Glutamatergic neuron (in vitro differentiated cells): ENCODE measurements around the gene ATXN7L2. TPM values are rescaled to one million over a fixed set of nuclear protein-coding genes. Genes with fewer than 3 reads are reported as not detected.

Experiments
- DNase-seq: peaks from one replicate; pipeline ENCODE4 v3.0.0; 2022
- H3K27ac Mint-ChIP-seq: one replicate; pipeline ENCODE4 v1.8.0; 2020; ENCODE audit warnings: mild to moderate bottlenecking, mixed read lengths, inconsistent platforms; ENCODE audit not compliant: unreplicated experiment
- H3K27me3 Mint-ChIP-seq: one replicate; pipeline ENCODE4 v1.8.0; 2020; ENCODE audit warnings: mild to moderate bottlenecking, moderate library complexity, mixed read lengths, inconsistent platforms; ENCODE audit not compliant: unreplicated experiment
- H3K36me3 Mint-ChIP-seq: one replicate; pipeline ENCODE4 v1.8.0; 2020; ENCODE audit warnings: mild to moderate bottlenecking, mixed read lengths, inconsistent platforms; ENCODE audit not compliant: unreplicated experiment
- H3K4me1 Mint-ChIP-seq: one replicate; pipeline ENCODE4 v1.8.0; 2020; ENCODE audit warnings: mild to moderate bottlenecking, low read depth, mixed read lengths, inconsistent platforms; ENCODE audit not compliant: unreplicated experiment
- H3K4me3 Mint-ChIP-seq: one replicate; pipeline ENCODE4 v1.8.0; 2020; ENCODE audit warnings: mild to moderate bottlenecking, mixed read lengths, inconsistent platforms; ENCODE audit not compliant: unreplicated experiment
- H3K9me3 Mint-ChIP-seq: one replicate; pipeline ENCODE4 v1.8.0; 2020; ENCODE audit warnings: mild to moderate bottlenecking, moderate library complexity, mixed read lengths, inconsistent platforms; ENCODE audit not compliant: unreplicated experiment
- total RNA-seq: library from RNA; stranded (reverse); fragmentation: NEBNext Ultra II Directional; extraction: Animal tissue kit (Norgen Biotek cat#: 25700); gene quantifications from one replicate; pipeline ENCODE4 v1.2.1, GENCODE V29; 2021; ENCODE audit not compliant: unreplicated experiment
- TF ChIP-seq, protein P1 (sequence below): fragments of 200-600 bp; sonication (generic); IDR thresholded peaks from one replicate; pipeline ENCODE4 v1.5.0; 2021; ENCODE audit not compliant: partially characterized antibody, unreplicated experiment

ATXN7L2 gene
- total RNA-seq, 1 donor from 2014 or later: 54.9 TPM

DNA sequence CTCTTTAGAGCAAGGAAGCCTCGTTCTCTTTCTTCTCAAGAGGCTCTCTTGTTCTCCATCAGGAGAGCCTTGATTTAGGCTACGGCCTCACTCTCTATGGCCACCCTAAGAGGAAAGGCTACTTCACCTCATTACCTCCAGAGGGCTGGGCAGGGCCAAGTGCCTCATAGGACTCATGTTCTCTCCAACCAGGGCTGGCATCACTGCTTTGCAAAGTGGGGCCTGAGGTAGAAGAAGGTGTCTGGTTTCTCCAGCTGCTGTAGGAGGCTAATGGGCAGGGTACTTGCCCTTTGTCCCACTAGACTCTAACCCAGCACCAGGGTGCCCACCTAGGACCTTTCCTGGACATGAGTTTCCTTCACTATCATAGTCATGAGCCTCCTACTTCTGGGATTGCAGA, 2.1 kb upstream of the ATXN7L2 start:
- Mint-ChIP-seq H3K27ac (peak overlapping the region; percentile 98), H3K9me3 (peaks cover 31% of the 10 kb centered on the region), H3K27me3 (peaks cover 34% of the 10 kb centered on the region), H3K36me3 (no peaks in the 10 kb centered on the region), H3K4me3 (no peak overlapping the region), H3K4me1 (peaks cover 24% of the 10 kb centered on the region)
- TF ChIP-seq, protein P1, sequence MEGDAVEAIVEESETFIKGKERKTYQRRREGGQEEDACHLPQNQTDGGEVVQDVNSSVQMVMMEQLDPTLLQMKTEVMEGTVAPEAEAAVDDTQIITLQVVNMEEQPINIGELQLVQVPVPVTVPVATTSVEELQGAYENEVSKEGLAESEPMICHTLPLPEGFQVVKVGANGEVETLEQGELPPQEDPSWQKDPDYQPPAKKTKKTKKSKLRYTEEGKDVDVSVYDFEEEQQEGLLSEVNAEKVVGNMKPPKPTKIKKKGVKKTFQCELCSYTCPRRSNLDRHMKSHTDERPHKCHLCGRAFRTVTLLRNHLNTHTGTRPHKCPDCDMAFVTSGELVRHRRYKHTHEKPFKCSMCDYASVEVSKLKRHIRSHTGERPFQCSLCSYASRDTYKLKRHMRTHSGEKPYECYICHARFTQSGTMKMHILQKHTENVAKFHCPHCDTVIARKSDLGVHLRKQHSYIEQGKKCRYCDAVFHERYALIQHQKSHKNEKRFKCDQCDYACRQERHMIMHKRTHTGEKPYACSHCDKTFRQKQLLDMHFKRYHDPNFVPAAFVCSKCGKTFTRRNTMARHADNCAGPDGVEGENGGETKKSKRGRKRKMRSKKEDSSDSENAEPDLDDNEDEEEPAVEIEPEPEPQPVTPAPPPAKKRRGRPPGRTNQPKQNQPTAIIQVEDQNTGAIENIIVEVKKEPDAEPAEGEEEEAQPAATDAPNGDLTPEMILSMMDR: no peak
- DNase-seq: no peak

DNA sequence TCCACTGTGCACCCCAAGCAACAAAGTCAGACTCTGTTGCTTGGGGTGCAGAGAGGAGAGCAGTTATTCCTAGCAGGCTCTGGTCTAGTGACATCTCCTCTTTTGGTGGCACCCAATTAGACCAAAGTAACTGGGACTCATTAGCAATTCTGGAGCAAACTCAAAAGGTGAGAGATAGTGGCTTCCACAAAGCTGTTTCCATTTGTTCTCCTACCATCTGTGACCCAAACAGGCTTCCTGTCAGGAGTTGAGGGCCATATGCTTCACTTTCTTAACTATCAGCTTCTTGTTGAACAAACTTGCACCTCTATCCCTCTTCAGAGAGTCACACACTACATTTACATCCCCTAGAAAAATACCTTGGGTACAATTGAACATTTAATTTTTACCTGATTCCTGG, 1.5 kb upstream of the ATXN7L2 start:
- peaks cover 33% of the 10 kb centered on the region for H3K27me3 Mint-ChIP-seq
- TF ChIP-seq, protein P1: no peak
- H3K4me3 Mint-ChIP-seq: peak overlapping the region; percentile 87
- H3K27ac Mint-ChIP-seq: peak overlapping the region; percentile 98
- H3K36me3 Mint-ChIP-seq: no peaks in the 10 kb centered on the region
- no peak for DNase-seq
- H3K9me3 Mint-ChIP-seq: peaks cover 31% of the 10 kb centered on the region
- H3K4me1 Mint-ChIP-seq: peaks cover 24% of the 10 kb centered on the region

DNA sequence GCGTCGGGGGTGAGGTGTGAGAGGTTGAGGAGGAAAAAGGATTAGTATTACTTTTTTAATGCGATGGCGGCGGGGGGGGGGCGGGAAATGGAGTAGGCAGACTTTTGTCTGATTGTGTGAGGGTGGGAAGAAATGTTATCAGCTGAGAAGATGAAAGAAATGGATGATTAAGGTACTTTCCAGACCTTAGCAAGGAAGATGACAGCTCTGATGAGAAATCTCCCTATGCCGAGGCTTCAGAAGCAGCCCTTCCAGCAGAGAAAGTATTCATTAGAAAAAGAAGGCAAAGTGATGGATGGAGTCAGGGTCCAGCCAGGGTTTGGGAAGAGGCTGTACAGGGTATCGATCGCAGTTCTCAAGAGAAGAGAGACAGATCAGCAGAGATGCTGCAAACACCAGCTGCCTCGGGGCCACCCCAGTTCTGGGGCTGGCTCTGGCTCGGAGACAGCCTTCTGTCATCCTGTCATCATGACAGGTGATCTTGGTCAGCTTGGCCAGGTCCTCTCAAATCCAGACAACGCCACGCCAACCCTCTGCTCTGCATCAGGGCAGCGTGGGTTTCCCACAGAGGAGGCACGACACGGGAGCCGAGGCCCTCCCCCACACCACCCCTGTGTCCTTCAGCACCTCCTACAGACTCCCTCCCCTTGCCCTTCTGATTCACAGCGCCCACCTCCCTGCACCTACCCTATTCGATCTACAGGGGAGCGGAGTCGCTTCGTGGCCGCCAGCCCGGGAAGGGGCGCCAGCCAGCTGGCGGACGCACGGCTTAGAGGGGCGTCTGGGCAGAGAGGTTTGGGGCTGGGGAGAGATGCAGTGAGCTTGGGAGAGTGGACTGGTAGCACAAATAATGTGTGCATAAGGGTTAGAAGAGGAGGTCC, 674 bp upstream of the ATXN7L2 start:
- peak overlapping the region; percentile 98 for H3K27ac Mint-ChIP-seq
- DNase-seq: peak; percentile 74
- H3K36me3 Mint-ChIP-seq: no peaks in the 10 kb centered on the region
- H3K9me3 Mint-ChIP-seq: peaks cover 31% of the 10 kb centered on the region
- H3K4me1 Mint-ChIP-seq: peaks cover 24% of the 10 kb centered on the region
- H3K27me3 Mint-ChIP-seq: peaks cover 33% of the 10 kb centered on the region
- peak overlapping the region; percentile 87 for H3K4me3 Mint-ChIP-seq
- TF ChIP-seq, protein P1: peak; percentile 46

DNA sequence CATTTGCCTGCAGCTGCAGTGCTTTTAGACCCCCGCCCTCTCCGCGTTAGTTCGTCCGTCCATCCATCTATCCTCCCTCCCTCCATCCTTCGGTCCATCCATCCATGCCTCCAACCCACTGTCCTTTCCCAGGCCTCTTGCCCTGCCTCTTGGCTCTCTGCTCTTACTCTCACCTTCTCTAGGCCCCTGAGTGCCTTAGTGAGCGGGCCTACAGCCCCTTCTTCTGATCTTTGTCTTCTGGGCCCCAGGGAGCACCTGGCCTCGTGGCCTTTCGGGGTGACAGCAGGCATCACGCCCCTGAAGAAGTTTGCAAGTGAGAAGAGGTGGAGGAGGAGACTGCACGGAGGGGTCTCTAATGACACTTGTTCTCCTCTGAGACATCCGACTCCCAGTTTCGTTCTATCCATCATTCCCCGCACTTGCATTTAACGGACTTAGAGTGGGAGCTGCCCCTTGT, 842 bp downstream of the ATXN7L2 start:
- Mint-ChIP-seq H3K4me3 (peak overlapping the region; percentile 94), H3K36me3 (no peaks in the 10 kb centered on the region), H3K27me3 (peaks cover 32% of the 10 kb centered on the region), H3K9me3 (peaks cover 30% of the 10 kb centered on the region), H3K27ac (peak overlapping the region; percentile 98), H3K4me1 (peaks cover 20% of the 10 kb centered on the region)
- TF ChIP-seq, protein P1: no peak
- no peak for DNase-seq

DNA sequence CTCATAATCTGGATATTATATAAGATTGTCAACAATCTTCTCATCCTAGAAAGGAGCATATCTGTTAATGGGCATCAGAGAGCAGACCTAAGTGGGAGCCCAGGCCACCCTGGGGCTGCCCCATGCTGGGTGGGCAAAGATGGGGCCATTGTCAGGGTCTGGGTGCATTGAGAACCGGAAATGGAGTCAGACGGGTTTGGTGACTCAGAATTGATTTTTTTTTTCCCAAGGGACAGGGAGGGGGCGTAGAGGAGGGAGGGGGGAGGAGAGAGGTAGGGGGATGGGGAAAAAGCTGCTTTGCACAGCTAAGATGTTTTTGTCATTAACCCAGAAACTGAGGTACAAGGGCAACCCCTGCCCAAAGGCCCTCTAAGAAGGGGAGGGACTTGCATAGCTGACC, 1.3 kb downstream of the ATXN7L2 start:
- H3K27me3 Mint-ChIP-seq: peaks cover 30% of the 10 kb centered on the region
- H3K27ac Mint-ChIP-seq: peak overlapping the region; percentile 98
- peaks cover 28% of the 10 kb centered on the region for H3K9me3 Mint-ChIP-seq
- TF ChIP-seq, protein P1: no peak
- H3K4me3 Mint-ChIP-seq: peak overlapping the region; percentile 94
- H3K4me1 Mint-ChIP-seq: peaks cover 20% of the 10 kb centered on the region
- no peaks in the 10 kb centered on the region for H3K36me3 Mint-ChIP-seq
- no peak for DNase-seq
